Natural killer cell (primary cell): Measurements from ENCODE around the gene CTNNA3. TPM values are rescaled to one million over a fixed set of nuclear protein-coding genes. Genes with fewer than 3 reads are reported as not detected.

ENCODE experiments used
- ATAC-seq, 3 donors: fragments of 150-1000 bp in 2 of 3; fragments of 200-7000 bp in 1 of 3; cut with Tn5 transposase; 1 replicate in 1 of 3; 2 replicates in 2 of 3; pipeline ENCODE4 v1.10.0; 2021; ENCODE audit warnings: mild to moderate bottlenecking in 2 of 3, moderate library complexity in 2 of 3
- DNase-seq, 2 donors: peaks; one replicate each; pipeline versions ENCODE4 v3.0.0 to v3.0.0-alpha.2; 2013 to 2021; ENCODE audit warnings: mixed read lengths in 1 of 2
- H3K27ac ChIP-seq: one replicate; pipeline ENCODE4 v1.5.1; 2013; ENCODE audit warnings: mild to moderate bottlenecking, low read length
- H3K27me3 ChIP-seq: one replicate; pipeline ENCODE4 v1.6.1; 2013; ENCODE audit warnings: low read length; ENCODE audit not compliant: control insufficient read depth, insufficient read depth
- H3K36me3 ChIP-seq: one replicate; pipeline ENCODE4 v1.6.1; 2013; ENCODE audit warnings: low read length; ENCODE audit not compliant: control insufficient read depth, insufficient read depth
- H3K4me1 ChIP-seq: one replicate; pipeline ENCODE4 v1.6.1; 2013; ENCODE audit warnings: low read length; ENCODE audit not compliant: control insufficient read depth, insufficient read depth
- H3K4me3 ChIP-seq: one replicate; pipeline ENCODE4 v1.5.1; 2013; ENCODE audit warnings: low read length
- H3K9me3 ChIP-seq: one replicate; pipeline ENCODE4 v1.6.1; 2013; ENCODE audit warnings: low read length; ENCODE audit not compliant: control insufficient read depth, insufficient read depth
- H3K27ac Mint-ChIP-seq, 2 donors: one replicate each; pipeline ENCODE4 v1.8.0; 2022; ENCODE audit warnings: mild to moderate bottlenecking in 2 of 2, mixed read lengths in 2 of 2, moderate library complexity in 1 of 2
- H3K27me3 Mint-ChIP-seq, 2 donors: one replicate each; pipeline ENCODE4 v1.8.0; 2022; ENCODE audit warnings: low read depth in 2 of 2, mixed read lengths in 2 of 2
- H3K36me3 Mint-ChIP-seq: one replicate; pipeline ENCODE4 v1.8.0; 2022; ENCODE audit warnings: mixed read lengths
- H3K4me1 Mint-ChIP-seq, 2 donors: one replicate each; pipeline ENCODE4 v1.8.0; 2022; ENCODE audit warnings: mixed read lengths in 2 of 2
- H3K4me3 Mint-ChIP-seq: one replicate; pipeline ENCODE4 v1.8.0; 2022; ENCODE audit warnings: mild to moderate bottlenecking, moderate library complexity, mixed read lengths
- H3K9me3 Mint-ChIP-seq, 2 donors: one replicate each; pipeline ENCODE4 v1.8.0; 2022; ENCODE audit warnings: mixed read lengths in 2 of 2
- WGBS: methylation state at CpG from one replicate; pipeline ENCODE4 v1.1.7; 2013; ENCODE audit warnings: missing lambda C conversion rate; ENCODE audit not compliant: insufficient coverage; 5-methylcytosine and 5-hydroxymethylcytosine counted together
- intact Hi-C: fragments of 100-400 bp; cut with micrococcal nuclease; formaldehyde crosslinking; loops from one replicate; pipeline ENCODE4 v1.14.2; 2022
- total RNA-seq, 4 donors: library from RNA; stranded (reverse); fragments of 120-200 nt in 1 of 4; gene quantifications; one replicate each; pipeline versions ENCODE4 v1.2.3 to v1.2.4, GENCODE V29; 2013 to 2022
- TF ChIP-seq, protein P1 (sequence below): fragments of 200-600 bp; IDR thresholded peaks from one replicate; pipeline ENCODE4 v1.8.0; 2022; ENCODE audit warnings: antibody characterized with exemption

Gene CTNNA3
- total RNA-seq, 3 donors from 2014 or later (not counting 1 experiment from before 2014, with no cell fraction given), result not detected

DNA sequence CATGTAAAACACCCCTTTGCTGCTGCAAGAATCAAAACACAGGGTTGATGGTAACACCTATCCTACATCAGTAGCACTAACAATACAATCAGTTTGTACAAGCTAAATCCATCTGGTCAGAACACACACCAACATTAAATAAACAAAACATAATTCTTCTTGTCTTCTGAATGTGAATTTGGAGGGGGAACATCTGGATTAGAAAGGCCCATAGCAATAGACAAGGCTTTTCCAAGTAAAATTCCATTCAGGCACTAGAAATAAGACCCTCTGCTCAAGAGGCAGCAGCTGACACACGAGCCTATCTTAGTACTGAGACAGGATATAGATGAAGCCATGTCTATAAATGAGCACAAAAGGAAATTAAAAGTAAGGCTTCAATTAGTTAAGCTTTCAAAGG, 1610.1 kb downstream of the CTNNA3 start:
- Mint-ChIP-seq H3K36me3 (no peaks in the 10 kb centered on the region), H3K9me3 (peaks cover 10 to 13% of the 10 kb centered on the region in 2 donors), H3K27ac (no peak overlapping the region), H3K4me3 (no peak overlapping the region), H3K4me1 (no peaks in the 10 kb centered on the region), H3K27me3 (no peaks in the 10 kb centered on the region)
- H3K9me3 ChIP-seq, result no peaks in the 10 kb centered on the region
- TF ChIP-seq, protein P1, sequence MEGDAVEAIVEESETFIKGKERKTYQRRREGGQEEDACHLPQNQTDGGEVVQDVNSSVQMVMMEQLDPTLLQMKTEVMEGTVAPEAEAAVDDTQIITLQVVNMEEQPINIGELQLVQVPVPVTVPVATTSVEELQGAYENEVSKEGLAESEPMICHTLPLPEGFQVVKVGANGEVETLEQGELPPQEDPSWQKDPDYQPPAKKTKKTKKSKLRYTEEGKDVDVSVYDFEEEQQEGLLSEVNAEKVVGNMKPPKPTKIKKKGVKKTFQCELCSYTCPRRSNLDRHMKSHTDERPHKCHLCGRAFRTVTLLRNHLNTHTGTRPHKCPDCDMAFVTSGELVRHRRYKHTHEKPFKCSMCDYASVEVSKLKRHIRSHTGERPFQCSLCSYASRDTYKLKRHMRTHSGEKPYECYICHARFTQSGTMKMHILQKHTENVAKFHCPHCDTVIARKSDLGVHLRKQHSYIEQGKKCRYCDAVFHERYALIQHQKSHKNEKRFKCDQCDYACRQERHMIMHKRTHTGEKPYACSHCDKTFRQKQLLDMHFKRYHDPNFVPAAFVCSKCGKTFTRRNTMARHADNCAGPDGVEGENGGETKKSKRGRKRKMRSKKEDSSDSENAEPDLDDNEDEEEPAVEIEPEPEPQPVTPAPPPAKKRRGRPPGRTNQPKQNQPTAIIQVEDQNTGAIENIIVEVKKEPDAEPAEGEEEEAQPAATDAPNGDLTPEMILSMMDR, result no peak
- no peaks in the 10 kb centered on the region for H3K27me3 ChIP-seq
- no peak overlapping the region for H3K27ac ChIP-seq
- H3K4me3 ChIP-seq, result no peak overlapping the region
- no peaks in the 10 kb centered on the region for H3K4me1 ChIP-seq
- H3K36me3 ChIP-seq, result no peaks in the 10 kb centered on the region
- ATAC-seq, result no peak
- DNase-seq, result no peak
- intact Hi-C loops, result no loop called here
- 22% methylated on average over 1 of the region's 1 CpG for WGBS

DNA sequence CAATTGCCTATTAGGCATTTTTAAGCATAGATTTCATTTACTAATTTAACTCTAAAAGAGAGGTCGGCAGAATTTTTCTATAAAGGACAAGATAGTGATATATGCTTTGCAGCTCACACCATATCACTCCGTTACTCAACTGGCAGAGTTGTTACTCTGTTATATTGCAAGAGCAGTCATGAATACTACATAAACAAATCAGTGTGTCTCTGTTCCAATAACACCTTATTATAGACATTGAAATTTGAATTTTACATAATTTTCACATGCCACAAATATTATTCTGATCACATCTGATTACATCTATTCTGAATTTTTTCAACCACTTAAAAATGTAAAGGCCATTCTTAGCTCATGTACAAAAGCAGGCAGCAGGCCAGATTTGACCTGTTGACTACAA, 1624.1 kb downstream of the CTNNA3 start:
- Mint-ChIP-seq H3K27me3 (no peaks in the 10 kb centered on the region), H3K36me3 (no peaks in the 10 kb centered on the region), H3K4me3 (no peak overlapping the region), H3K4me1 (no peaks in the 10 kb centered on the region), H3K27ac (no peak overlapping the region), H3K9me3 (peaks cover 12 to 19% of the 10 kb centered on the region in 2 donors)
- WGBS, result 83% methylated on average over 2 of the region's 2 CpGs
- Histone ChIP-seq H3K4me3 (no peak overlapping the region), H3K27me3 (no peaks in the 10 kb centered on the region), H3K4me1 (no peaks in the 10 kb centered on the region), H3K27ac (no peak overlapping the region), H3K36me3 (no peaks in the 10 kb centered on the region), H3K9me3 (no peaks in the 10 kb centered on the region)
- intact Hi-C loops, result no loop called here
- DNase-seq (no peak), ATAC-seq (no peak)
- TF ChIP-seq, protein P1, result no peak

DNA sequence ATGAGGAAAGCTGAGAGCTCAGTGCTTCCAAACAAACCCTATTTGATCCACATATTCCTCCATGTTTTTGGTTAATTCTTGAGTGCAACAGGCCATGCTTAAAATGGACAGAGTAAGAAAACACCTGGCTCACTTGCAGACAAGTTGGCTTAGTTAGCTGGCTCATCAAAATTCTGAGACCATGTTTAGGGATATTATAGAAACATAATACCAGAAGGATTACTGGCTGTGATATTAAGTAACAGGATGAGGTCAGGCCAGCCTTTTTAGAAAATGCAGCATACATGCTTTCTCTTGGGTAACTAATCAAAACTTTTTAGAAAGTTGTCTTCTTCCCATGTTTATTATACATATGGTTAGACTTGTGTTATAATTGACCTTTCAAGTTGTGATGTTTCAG, 1637.4 kb downstream of the CTNNA3 start:
- intact Hi-C loops, result no loop called here
- no peak overlapping the region for H3K27ac ChIP-seq
- H3K4me3 Mint-ChIP-seq, result no peak overlapping the region

DNA sequence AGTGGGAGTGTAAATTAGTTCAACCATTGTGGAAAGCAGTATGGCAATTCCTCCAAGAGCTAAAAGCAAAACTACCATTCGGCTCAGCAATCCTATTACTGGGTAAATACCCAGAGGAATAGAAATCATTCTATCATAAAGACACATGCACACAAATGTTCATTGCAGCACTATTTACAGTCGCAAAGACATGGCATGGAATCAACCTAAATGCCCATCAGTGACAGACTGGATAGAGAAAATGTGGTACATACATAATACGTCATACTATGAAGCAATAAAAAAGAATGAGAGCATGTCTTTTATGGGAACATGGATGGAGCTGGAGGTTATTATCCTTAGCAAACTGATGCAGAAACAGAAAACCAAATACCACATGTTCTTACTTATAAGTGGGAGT, 1646.7 kb downstream of the CTNNA3 start:
- TF ChIP-seq, protein P1, result no peak
- Histone ChIP-seq H3K27ac (no peak overlapping the region), H3K9me3 (peaks cover 4% of the 10 kb centered on the region), H3K4me3 (no peak overlapping the region), H3K4me1 (no peaks in the 10 kb centered on the region), H3K36me3 (no peaks in the 10 kb centered on the region), H3K27me3 (no peaks in the 10 kb centered on the region)
- Mint-ChIP-seq H3K27me3 (no peaks in the 10 kb centered on the region), H3K9me3 (peaks cover 23 to 31% of the 10 kb centered on the region in 2 donors), H3K4me3 (no peak overlapping the region), H3K4me1 (no peaks in the 10 kb centered on the region), H3K36me3 (peaks cover 29% of the 10 kb centered on the region), H3K27ac (no peak overlapping the region)
- DNase-seq (no peak), ATAC-seq (no peak)
- intact Hi-C loops, result no loop called here
- WGBS, result 72% methylated on average over 3 of the region's 3 CpGs

More for the DNA sequence above, 1637.4 kb downstream of the CTNNA3 start:
- no peak for DNase-seq
- Histone ChIP-seq H3K36me3 (no peaks in the 10 kb centered on the region), H3K4me1 (no peaks in the 10 kb centered on the region), H3K27me3 (no peaks in the 10 kb centered on the region), H3K9me3 (no peaks in the 10 kb centered on the region), H3K4me3 (no peak overlapping the region)
- H3K9me3 Mint-ChIP-seq, result peaks cover 7 to 15% of the 10 kb centered on the region in 2 donors
- no peak for ATAC-seq
- no peaks in the 10 kb centered on the region for H3K27me3 Mint-ChIP-seq
- no peaks in the 10 kb centered on the region for H3K4me1 Mint-ChIP-seq
- no peak overlapping the region for H3K27ac Mint-ChIP-seq
- TF ChIP-seq, protein P1, result no peak
- no peaks in the 10 kb centered on the region for H3K36me3 Mint-ChIP-seq
